ENCODE measurements around the gene GCH1. TPM values are rescaled to one million over a fixed set of nuclear protein-coding genes. Genes with fewer than 3 reads are reported as not detected.
"Not testable (repeated sequence)": the region's sequence is repeated elsewhere in the genome, so short reads cannot be mapped to it uniquely, and the experiment has no call there.

GCH1 gene
- polyA plus RNA-seq, 1 donor from 2014 or later, result 12.9 TPM

DNA sequence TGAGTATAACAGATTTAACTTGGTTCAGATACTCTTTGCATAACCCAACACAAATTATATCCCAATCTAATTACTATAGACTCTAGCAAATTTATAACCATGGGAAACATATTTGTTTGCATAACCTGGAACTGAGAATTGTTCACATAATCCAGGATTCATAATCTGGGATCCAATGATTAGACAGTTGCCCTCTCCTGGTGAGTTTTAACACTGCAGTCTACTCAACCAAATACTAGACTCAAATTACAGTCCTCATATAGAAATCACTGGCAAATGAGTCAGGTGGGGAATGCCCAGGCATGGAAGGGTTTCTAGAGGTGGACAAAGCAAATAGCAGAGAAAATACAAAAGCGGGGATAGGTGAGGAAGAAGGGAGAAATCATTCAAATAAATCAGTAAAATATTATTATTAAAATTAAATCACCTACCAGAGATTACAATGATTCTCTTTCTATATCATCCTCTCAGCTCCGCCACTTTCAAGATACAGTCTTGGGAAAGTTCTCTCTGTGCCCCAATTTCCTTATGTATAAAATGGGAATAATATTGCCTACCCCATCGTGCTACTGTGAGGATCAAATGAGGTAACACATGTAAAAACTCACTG, 9.4 kb downstream of the GCH1 start:
- H3K27ac Mint-ChIP-seq, result no peak overlapping the region
- peaks cover 16 to 25% (median 22%) of the 10 kb centered on the region in 3 donors for H3K4me1 Mint-ChIP-seq
- no peaks in the 10 kb centered on the region for H3K36me3 Mint-ChIP-seq
- no peak overlapping the region for H3K4me3 Mint-ChIP-seq
- H3K27me3 Mint-ChIP-seq, result no peaks in the 10 kb centered on the region
- H3K9me3 Mint-ChIP-seq, result no peaks in the 10 kb centered on the region

DNA sequence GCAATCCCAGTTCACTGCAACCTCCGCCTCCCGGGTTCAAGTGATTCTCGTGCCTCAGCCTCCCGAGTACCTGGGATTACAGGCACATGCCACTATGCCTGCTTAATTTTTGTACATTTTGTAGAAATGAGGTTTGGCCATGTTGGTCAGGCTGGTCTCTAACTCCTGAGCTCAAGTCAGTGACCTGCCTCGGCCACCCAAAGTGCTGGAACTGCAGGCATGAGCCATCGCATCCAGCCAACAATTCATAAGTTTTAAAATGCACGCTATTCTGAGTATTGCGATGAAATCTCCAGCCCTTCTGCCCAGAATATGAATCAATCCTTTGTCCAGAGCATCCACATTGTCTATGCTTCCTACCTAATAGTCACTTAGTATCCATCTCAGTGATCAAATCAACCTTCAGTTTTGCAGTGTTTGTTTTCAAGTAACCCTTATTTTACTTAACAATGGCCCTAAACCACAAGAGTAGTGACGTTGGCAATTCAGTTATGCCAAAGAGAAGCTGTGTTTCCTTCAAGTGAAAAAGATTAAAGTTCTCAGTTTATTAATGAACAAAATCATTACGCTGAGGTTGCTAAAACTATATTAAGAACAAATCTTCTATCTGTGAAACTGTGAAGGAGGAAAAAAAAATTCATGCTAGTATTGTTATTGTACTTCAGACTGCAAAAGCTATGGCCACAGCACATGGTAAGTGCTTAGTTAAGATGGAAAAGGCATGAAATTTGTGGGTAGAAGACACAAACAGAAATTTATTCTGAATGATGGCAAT, 11.0 kb downstream of the GCH1 start:
- Mint-ChIP-seq H3K9me3 (no peaks in the 10 kb centered on the region), H3K4me3 (no peak overlapping the region), H3K4me1 (peaks cover 20 to 30% (median 27%) of the 10 kb centered on the region in 3 donors), H3K27ac (no peak overlapping the region), H3K36me3 (no peaks in the 10 kb centered on the region), H3K27me3 (no peaks in the 10 kb centered on the region)

DNA sequence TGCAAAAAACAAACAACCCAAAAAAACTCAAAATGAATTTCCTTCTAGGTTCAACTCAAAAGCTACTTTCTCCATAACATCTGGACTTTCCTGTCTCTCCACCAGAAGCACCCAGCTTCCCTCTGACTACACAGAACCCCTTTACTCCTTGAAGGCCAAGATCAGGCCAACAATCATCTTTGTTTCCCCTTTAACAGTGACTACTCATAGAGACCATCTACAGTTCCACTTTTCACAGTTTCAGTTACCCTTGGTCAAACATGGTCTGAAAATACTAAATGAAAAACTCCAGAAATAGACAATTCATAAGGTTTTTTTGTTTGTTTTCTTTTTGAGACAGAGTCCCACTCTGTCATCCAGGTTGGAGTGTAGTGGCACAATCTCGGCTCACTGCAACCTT, 11.8 kb downstream of the GCH1 start:
- Mint-ChIP-seq H3K9me3 (no peaks in the 10 kb centered on the region), H3K27ac (no peak overlapping the region), H3K4me1 (peaks cover 23 to 33% (median 30%) of the 10 kb centered on the region in 3 donors), H3K27me3 (no peaks in the 10 kb centered on the region), H3K4me3 (peak overlapping the region in 1 of 4 donors; percentile 19), H3K36me3 (no peaks in the 10 kb centered on the region)

DNA sequence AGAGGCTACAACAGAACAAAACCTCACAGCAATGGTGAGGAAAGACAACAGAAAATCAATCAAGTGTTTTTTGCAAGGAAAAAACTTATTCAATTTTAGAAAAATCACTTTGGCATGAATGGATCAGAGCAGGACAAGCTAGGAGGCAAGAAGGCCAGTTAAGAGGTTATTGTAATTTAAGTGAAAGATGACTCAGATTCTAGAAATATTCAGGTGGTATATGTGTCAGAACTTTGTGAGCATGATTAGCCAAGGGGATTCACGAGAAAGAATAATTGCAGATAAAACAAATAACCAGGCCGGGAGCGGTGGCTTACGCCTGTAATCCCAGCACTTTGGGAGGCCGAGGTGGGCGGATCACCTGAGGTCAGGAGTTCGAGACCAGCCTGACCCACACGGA, 12.7 kb downstream of the GCH1 start:
- H3K27me3 Mint-ChIP-seq, result no peaks in the 10 kb centered on the region

DNA sequence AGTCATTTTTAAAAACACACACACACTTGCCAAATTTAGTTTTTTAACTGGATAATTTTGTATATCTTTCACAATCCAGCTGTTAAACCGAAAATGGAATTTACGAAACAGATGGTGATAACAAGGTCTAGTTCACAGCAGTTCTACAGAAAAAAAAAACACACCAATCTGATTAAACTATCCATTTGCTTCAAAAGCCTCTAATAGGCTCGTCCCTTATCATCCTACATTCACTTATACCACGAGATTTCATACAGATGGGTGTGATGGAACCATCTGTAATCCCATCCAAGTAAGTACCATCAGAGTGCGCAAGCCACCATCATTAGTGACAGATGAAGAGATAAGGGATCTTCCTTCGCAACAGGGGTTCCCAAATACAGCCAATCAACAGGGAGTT, 20.1 kb downstream of the GCH1 start:
- peak overlapping the region; percentile 64 to 94 (median 91) for H3K27ac Mint-ChIP-seq
- H3K4me1 Mint-ChIP-seq, result peaks cover 25 to 36% (median 30%) of the 10 kb centered on the region in 3 donors
- H3K27me3 Mint-ChIP-seq, result no peaks in the 10 kb centered on the region
- H3K36me3 Mint-ChIP-seq, result no peaks in the 10 kb centered on the region
- H3K9me3 Mint-ChIP-seq, result no peaks in the 10 kb centered on the region
- H3K4me3 Mint-ChIP-seq, result peak overlapping the region in 1 of 4 donors; percentile 86

More for the DNA sequence above, 12.7 kb downstream of the GCH1 start:
- Mint-ChIP-seq H3K36me3 (no peaks in the 10 kb centered on the region), H3K27ac (no peak overlapping the region), H3K4me1 (peaks cover 19 to 33% (median 27%) of the 10 kb centered on the region in 3 donors), H3K9me3 (no peaks in the 10 kb centered on the region), H3K4me3 (peak overlapping the region in 1 of 4 donors; percentile 10)

DNA sequence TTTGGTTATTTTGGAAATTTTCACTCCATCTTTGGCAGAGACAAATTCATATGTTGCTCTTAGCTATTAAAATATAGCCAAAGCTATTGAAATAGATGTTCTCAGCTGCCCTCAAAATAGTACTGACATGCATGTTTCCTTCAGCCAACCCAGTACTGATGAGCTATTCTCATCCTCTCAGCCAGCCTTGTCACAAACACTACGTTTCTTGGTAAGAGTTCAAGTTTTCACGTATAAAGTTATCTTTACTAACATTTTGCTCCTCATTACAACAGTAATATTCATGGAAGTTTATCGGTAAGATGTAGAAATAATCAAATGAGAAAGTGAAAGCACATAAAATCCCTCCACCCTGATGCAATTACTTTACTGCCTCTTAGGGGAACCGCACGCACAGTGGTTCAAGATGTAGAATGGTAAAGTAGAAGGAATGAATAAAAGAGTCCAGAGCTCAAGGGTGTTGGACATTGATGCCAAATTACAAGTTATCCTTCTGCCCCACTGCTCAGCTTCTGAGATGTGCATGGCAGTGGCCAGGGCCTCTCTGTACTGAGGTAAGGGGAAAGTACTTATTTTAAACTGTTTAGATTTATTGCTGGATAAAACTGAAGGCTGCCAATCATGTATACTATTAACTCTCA, 20.7 kb downstream of the GCH1 start:
- no peaks in the 10 kb centered on the region for H3K27me3 Mint-ChIP-seq
- H3K27ac Mint-ChIP-seq, result peak overlapping the region; percentile 64 to 94 (median 91)
- H3K9me3 Mint-ChIP-seq, result no peaks in the 10 kb centered on the region
- peak overlapping the region; percentile 86 to 96 (median 92) for H3K4me3 Mint-ChIP-seq
- no peaks in the 10 kb centered on the region for H3K36me3 Mint-ChIP-seq
- H3K4me1 Mint-ChIP-seq, result peaks cover 22 to 36% (median 24%) of the 10 kb centered on the region in 3 donors

DNA sequence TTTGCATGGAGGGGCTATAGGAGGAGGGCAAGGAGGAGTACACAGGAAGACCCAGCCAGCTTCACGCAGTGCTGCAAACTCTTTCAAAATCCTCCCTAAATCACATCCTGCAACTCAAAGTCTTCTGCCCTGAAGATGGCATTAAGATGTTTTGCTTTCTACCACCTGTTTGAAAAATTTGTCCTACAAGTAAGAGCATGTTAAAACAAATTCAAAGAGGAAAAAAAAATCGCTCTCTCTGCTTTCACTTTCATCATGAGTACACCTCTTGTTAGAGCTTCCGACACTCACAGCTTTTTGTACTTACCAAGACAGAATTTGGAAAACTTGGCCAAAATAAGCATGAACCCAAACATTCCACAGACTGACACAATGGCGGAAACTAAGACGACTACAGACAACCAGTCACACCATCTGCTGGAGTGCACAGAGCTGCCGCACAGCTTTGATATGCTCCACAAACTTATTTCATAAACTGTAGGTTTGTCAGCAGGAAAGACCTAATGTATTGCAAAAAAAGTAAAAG, 21.3 kb downstream of the GCH1 start:
- no peaks in the 10 kb centered on the region for H3K36me3 Mint-ChIP-seq
- H3K4me1 Mint-ChIP-seq, result peaks cover 17 to 35% (median 19%) of the 10 kb centered on the region in 3 donors
- H3K4me3 Mint-ChIP-seq, result peak overlapping the region; percentile 86 to 96 (median 92)
- H3K27me3 Mint-ChIP-seq, result no peaks in the 10 kb centered on the region
- peak overlapping the region; percentile 64 to 94 (median 91) for H3K27ac Mint-ChIP-seq
- no peaks in the 10 kb centered on the region for H3K9me3 Mint-ChIP-seq

DNA sequence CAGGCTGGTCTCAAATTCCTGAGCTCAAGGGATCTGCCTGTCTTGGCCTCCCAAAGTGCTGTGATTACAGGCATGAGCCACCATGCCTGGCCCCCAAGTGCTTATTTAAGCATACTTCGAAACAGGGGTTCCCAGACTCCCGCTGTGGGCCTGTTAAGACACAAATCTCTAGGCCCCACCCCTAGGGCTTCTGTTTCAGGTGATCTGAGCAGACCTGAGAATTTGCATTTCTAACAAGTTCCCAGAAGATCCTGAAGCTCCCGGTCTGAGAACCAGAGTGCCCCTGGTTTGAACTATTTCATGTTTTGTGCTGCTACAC, 25.0 kb downstream of the GCH1 start:
- no peaks in the 10 kb centered on the region for H3K27me3 Mint-ChIP-seq
- no peak overlapping the region for H3K27ac Mint-ChIP-seq

DNA sequence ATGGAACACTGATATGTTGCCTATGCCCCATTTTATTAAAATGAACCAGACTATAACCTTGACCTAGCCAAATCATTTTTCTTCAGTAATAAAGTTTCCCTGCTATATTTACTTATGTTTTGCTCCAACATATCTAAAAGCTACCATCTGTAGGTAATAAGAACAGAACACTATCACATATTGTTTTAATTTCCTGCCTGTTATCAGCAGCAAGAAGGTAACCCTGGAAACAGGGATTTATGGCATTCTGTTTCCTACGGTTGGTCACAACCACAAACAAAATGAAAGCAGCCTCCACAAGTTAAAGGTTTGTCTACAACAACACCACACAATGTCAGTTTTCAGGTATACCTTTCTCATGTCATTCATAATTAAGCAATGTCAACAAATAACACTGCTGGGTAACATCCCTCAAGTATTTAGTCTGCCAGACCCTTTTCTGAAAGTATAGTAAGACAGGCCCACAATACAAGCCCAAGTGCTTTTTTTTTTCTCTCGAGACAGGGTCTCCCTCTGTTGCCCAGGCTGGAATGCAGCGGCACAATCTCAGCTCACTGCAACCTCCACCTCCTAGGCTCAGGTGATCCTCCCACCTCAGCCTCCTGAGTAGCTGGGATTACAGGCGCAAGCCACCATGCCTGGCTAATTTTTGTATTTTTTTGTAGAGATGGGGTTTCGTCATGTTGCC, 25.5 kb downstream of the GCH1 start:
- no peaks in the 10 kb centered on the region for H3K27me3 Mint-ChIP-seq
- H3K36me3 Mint-ChIP-seq, result peaks cover 2% of the 10 kb centered on the region
- H3K27ac Mint-ChIP-seq, result no peak overlapping the region
- peaks cover 15 to 29% (median 16%) of the 10 kb centered on the region in 3 donors for H3K4me1 Mint-ChIP-seq
- no peaks in the 10 kb centered on the region for H3K9me3 Mint-ChIP-seq
- no peak overlapping the region for H3K4me3 Mint-ChIP-seq

More for the DNA sequence above, 25.0 kb downstream of the GCH1 start:
- Mint-ChIP-seq H3K4me3 (no peak overlapping the region), H3K9me3 (no peaks in the 10 kb centered on the region), H3K36me3 (peaks cover 2% of the 10 kb centered on the region), H3K4me1 (peaks cover 15 to 34% (median 20%) of the 10 kb centered on the region in 3 donors)

DNA sequence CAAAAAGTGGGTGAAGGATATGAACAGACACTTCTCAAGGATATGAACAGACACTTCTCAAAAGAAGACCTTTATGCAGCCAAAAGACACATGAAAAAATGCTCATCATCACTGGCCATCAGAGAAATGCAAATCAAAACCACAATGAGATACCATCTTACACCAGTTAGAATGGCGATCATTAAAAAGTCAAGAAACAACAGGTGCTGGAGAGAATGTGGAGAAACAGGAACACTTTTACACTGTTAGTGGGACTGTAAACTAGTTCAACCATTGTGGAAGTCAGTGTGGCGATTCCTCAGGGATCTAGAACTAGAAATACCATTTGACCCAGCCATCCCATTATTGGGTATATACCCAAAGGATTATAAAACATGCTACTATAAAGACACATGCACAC, 27.0 kb downstream of the GCH1 start:
- not testable (repeated sequence) for H3K9me3 Mint-ChIP-seq, H3K4me3 Mint-ChIP-seq, H3K27ac Mint-ChIP-seq, H3K27me3 Mint-ChIP-seq, H3K36me3 Mint-ChIP-seq
- peaks cover 4 to 22% (median 11%) of the 10 kb centered on the region in 3 donors for H3K4me1 Mint-ChIP-seq

DNA sequence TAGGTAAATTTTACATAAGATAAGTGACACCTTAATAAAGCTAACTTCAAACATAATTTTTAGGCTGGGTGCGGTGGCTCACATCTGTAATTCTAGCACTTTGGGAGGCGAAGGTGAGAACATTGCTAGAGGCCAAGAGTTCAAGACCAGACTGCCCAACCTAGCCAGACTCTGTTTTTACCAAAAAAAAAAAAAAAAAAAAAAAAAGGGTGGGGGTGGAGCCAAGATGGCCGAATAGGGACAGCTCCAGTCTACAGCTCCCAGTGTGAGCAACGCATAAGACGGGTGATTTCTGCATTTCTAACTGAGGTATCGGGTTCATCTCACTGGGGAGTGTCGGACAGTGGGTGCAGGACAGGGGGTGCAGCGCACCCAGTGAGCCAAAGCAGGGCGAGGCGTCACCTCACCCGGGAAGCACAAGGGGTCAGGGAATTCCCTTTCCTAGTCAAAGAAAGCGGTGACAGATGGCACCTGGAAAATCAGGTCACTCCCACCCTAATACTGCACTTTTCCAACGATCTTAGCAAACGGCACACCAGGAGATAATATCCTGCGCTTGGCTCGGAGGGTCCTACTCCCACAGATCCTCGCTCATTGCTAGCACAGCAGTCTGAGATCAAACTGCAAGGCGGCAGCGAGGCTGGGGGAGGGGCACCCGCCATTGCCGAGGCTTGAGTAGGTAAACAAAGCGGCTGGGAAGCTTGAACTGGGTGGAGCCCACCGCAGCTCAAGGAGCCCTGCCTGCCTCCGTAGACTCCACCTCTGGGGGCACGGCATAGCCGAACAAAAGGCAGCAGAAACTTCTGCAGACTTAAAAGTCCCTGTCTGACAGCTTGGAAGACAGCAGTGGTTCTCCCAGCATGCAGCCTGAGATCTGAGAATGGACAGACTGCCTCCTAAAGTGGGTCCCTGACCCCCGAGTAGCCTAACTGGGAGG, 32.2 kb downstream of the GCH1 start:
- not testable (repeated sequence) for H3K36me3 Mint-ChIP-seq, H3K9me3 Mint-ChIP-seq, H3K27me3 Mint-ChIP-seq
- Mint-ChIP-seq H3K4me1 (peaks cover 6 to 16% (median 11%) of the 10 kb centered on the region in 3 donors), H3K4me3 (peak overlapping the region in 2 of 4 donors; percentile 68 to 85), H3K27ac (peak overlapping the region in 2 of 3 donors; percentile 19 to 45)

DNA sequence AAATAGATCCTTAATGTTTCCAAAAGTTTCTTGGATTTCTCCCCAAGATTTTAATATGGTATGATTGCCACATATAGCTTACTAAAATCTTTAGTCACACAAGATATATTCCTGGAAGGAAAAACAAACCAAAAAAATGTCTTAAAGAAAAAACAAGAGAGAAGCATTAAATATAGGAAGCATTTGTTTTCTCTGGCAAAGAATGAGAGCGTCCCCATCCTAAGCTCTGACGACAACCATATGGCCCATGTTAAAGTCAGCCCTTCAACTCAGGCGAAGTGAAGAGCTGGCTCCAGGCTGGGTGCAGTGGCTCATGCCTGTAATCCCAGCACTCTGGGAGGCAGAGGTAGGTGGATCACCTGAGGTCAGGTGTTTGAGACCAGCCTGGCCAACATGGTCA, 35.6 kb downstream of the GCH1 start:
- Mint-ChIP-seq H3K27me3 (no peaks in the 10 kb centered on the region), H3K36me3 (no peaks in the 10 kb centered on the region), H3K27ac (no peak overlapping the region), H3K4me1 (peaks cover 5 to 11% (median 9%) of the 10 kb centered on the region in 3 donors), H3K9me3 (no peaks in the 10 kb centered on the region), H3K4me3 (no peak overlapping the region)

DNA sequence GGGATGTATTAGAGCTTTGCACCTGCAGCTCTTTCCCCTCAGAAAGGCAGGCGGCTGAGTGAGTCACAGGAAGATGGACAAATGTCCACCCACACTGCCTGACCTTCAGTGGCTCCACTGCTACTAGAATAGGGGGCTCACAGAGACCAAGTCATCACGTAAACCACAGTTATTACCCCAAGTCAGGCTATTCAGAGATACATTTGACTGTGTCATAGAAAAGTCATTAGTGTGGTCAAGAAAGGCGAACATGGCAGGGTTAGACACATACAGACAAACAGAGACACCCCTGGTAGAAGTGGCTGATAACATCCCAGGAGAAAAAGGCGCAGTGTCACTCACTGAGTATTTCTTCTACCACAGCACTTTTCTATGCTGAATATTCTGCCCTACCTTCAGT, 36.0 kb downstream of the GCH1 start:
- Mint-ChIP-seq H3K9me3 (no peaks in the 10 kb centered on the region), H3K27ac (no peak overlapping the region), H3K36me3 (no peaks in the 10 kb centered on the region), H3K4me1 (peaks cover 5 to 11% (median 9%) of the 10 kb centered on the region in 3 donors), H3K27me3 (no peaks in the 10 kb centered on the region), H3K4me3 (no peak overlapping the region)

DNA sequence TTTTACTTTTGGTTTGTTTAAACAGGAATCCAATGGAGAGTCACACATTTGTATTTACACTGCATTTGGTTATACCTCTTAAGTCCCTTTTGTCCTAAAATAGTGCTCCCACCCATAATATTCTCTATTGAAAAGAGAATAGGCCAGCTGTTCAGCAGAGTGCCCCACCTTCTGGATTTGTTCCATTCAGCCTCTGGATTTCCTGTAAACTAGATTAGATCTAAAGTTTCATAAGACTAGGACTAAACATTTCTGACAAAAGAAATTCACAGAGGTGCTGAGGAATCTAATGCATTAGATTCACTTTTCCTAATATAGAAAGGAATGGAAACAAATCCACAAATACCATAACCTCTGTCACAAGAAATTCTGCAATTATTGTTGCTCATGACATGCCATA, 38.1 kb downstream of the GCH1 start:
- no peaks in the 10 kb centered on the region for H3K36me3 Mint-ChIP-seq
- no peak overlapping the region for H3K4me3 Mint-ChIP-seq
- no peak overlapping the region for H3K27ac Mint-ChIP-seq
- no peaks in the 10 kb centered on the region for H3K27me3 Mint-ChIP-seq
- no peaks in the 10 kb centered on the region for H3K9me3 Mint-ChIP-seq
- peaks cover 5 to 6% (median 5%) of the 10 kb centered on the region in 3 donors for H3K4me1 Mint-ChIP-seq
